H1 (cell line): ENCODE measurements around the gene ITPK1.

Experiments used
- CHD2 ChIP-seq: IDR thresholded peaks from 2 replicates; pipeline ENCODE4 v1.6.1; 2012; ENCODE audit warnings: low read length, improper control_type of control experiment
- CTCF ChIP-seq, 3 experiments: IDR thresholded peaks; 1 replicate in 2 of 3; 2 replicates in 1 of 3; pipeline versions ENCODE4 v1.5.1 to v1.6.1; 2011; ENCODE audit warnings: low read length in 3 of 3, mild to moderate bottlenecking in 3 of 3, inconsistent platforms in 2 of 3, low read depth in 1 of 3, moderate library complexity in 1 of 3; ENCODE audit not compliant: insufficient read depth in 1 of 3; ENCODE audit errors: control extremely low read depth in 1 of 3
- EGR1 ChIP-seq: IDR thresholded peaks from 2 replicates; pipeline ENCODE4 v1.6.1; 2011; ENCODE audit warnings: low read depth, low read length, borderline replicate concordance
- HDAC6 ChIP-seq: IDR thresholded peaks from one replicate; pipeline ENCODE4 v1.7.1; 2012; ENCODE audit warnings: low read depth, mild to moderate bottlenecking, inconsistent platforms, low read length, moderate library complexity
- MAX ChIP-seq: IDR thresholded peaks from 2 replicates; pipeline ENCODE4 v1.6.1; 2012; ENCODE audit warnings: inconsistent platforms
- SP1 ChIP-seq: IDR thresholded peaks from 2 replicates; pipeline ENCODE4 v1.6.1; 2011; ENCODE audit warnings: low read depth, low read length

GRCh38 chr14:93034671-93034994 lies 81.1 kb downstream of the ITPK1 start:
- TF ChIP-seq MAX (no peak), HDAC6 (no peak), CTCF (IDR thresholded peaks at IDR 0.05; ENCODE audit: control extremely low read depth in 1 of 3, insufficient read depth in 1 of 3, low read depth in 1 of 3, low read length in 3 of 3) (no peak), SP1 (no peak), EGR1 (no peak), CHD2 (no peak)
